ENCODE results near the gene IQCK. TPM values are rescaled to one million over a fixed set of nuclear protein-coding genes. Genes with fewer than 3 reads are reported as not detected.

Gene IQCK
- total and polyA plus RNA-seq, 5 donors, result 5.1 to 8.3 (median 6.2) TPM

DNA sequence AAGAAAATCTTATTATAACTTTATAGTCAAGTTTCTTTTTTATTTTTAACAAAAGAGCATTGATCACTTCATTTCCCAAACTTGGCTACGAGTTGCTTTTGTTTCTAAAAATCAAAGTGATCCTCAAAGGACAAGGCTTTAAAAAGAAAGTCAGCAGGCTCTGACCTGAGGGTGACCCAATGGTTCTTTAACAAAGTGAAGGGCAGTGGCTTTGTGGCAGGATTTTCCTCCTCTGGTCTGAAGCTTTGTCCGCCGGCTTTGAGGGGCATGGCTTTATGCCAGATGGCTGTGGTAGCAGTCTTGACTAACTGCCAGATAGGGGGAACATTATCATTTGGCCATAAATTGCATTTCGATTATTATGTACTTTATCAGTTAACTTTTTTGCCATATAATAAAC lies 28.5 kb downstream of the IQCK start:
- DNase-seq (no peak), ATAC-seq (no peak)
- 28% methylated on average over 4 of the region's 4 CpGs for WGBS
- intact Hi-C loops (cut with DNase I), result no loop called here
- H3K9me3 ChIP-seq (ENCODE audit: control insufficient read depth, low read length), result no peaks in the 10 kb centered on the region
- no peak overlapping the region for H3K4me3 ChIP-seq (ENCODE audit: low read length)
- H3K27me3 ChIP-seq (ENCODE audit: control insufficient read depth, insufficient read depth), result no peaks in the 10 kb centered on the region
- H3K27ac ChIP-seq (ENCODE audit: low read length), result no peak overlapping the region
- H3K4me1 ChIP-seq (ENCODE audit: control insufficient read depth, insufficient read depth, low read length), result peaks cover 2% of the 10 kb centered on the region

DNA sequence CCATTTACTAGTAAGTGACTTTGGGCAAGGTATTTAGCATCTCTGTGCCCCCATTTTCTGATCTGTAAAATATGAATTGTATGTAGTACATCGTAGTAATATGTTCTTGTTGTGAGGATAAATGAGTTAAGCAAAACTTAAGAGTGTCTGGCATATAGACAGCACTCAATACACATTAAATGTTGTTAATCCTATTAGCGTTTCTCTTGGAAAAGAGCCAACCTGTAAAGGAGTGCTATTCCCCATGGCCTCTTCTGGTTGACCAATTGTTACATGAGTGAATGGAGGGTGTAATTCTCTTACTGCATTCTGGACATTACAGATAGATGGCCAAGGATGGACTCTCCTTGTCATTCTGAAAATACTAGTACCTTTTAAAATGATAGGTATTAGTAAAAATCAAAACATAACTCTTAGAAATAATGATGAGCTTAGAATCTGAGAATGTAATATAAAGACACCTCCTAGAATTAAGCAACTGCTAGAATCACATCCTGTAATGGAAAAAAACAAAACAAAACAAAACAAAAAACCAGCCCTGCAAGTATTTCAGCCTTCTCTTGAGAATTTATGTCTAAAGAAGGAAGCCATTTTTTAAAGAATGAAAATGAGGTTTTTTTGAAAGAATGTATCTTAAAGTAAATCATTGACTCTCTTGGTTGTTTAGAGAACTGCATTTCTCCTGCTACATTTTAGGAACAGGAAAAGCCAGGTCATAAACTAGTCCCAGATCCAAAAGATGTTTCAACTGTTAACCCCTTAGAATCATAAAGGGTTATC lies 30.5 kb downstream of the IQCK start:
- intact Hi-C loops (cut with DNase I), result no loop called here
- H3K9me3 ChIP-seq (ENCODE audit: control insufficient read depth, low read length), result no peaks in the 10 kb centered on the region
- peaks cover 2% of the 10 kb centered on the region for H3K4me1 ChIP-seq (ENCODE audit: control insufficient read depth, insufficient read depth, low read length)
- 51% methylated on average over 2 of the region's 2 CpGs for WGBS
- H3K27ac ChIP-seq (ENCODE audit: low read length), result no peak overlapping the region
- DNase-seq (no peak), ATAC-seq (no peak)
- H3K4me3 ChIP-seq (ENCODE audit: low read length), result no peak overlapping the region
- no peaks in the 10 kb centered on the region for H3K27me3 ChIP-seq (ENCODE audit: control insufficient read depth, insufficient read depth)

DNA sequence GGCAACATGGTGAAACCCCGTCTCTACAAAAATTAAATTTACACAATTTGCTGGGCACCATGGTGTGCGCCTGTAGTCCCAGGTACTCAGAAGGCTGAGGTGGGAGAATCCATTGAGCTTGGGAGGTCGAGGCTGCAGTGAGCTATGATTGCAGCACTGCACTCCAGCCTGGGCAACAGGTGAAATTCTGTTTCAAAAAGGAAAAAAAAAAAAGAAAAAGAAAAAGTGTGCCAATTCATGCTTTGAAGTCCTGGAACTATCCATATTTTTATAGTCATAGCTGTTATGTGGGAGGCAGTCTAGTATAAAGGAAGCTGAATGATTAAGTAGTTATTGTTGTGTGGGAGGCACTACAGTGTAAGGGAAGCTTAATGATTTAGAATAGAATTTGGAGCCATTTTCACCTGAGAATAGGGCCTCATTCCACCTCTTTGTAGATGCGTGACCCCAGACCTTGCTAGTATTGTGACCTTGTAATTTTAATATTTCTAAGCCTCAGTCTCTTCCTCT lies 31.6 kb downstream of the IQCK start:
- ATAC-seq, result no peak
- Histone ChIP-seq H3K27me3 (ENCODE audit: control insufficient read depth, insufficient read depth) (no peaks in the 10 kb centered on the region), H3K4me3 (ENCODE audit: low read length) (no peak overlapping the region), H3K4me1 (ENCODE audit: control insufficient read depth, insufficient read depth, low read length) (peaks cover 6% of the 10 kb centered on the region), H3K27ac (ENCODE audit: low read length) (no peak overlapping the region), H3K9me3 (ENCODE audit: control insufficient read depth, low read length) (no peaks in the 10 kb centered on the region)
- WGBS, result 91% methylated on average over 4 of the region's 4 CpGs
- DNase-seq, result no peak
- intact Hi-C loops (cut with DNase I), result no loop called here

DNA sequence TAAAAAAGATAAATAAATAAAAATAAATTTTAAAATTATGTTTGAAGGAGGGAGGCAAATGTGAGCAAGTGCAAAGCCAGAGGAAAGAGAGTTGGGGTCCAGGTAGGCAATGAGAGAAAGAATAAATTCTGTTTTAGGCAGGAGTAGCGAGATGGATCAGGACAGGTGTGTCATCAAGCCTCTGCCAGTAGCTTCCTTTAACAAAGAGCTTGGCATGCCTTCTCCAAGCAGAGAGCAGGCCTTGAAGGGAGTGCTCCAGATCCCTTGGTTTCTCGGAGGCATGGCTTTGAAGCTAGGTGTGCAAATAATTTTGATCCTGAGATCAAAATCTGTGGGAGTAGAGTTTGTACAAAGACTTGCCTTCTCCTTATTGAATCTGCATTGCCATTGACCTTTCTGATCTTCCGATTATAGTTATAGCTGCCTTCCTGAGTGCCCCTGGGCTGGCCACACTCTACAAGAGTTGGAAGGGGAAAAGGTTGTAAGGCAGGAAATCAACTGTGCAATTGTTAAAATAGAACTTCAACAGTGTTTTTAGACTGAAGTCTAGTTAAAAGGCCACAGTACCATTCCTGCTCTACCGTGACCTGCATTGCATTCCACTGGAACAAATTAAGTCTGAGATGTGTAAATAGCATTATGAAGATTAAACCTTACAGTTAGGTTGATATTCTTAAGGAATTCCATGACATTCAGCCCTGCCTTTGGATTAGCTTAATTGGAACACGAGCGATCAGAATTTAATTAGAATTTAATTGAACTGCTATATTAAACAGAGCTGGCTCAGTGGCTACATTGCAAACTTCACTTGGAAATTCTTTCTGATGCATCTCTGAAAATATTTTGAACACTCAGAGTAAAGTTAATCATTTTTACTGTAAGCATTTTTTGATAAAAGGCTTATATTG lies 33.7 kb downstream of the IQCK start:
- ATAC-seq (no peak), DNase-seq (no peak)
- Histone ChIP-seq H3K4me3 (ENCODE audit: low read length) (no peak overlapping the region), H3K27me3 (ENCODE audit: control insufficient read depth, insufficient read depth) (no peaks in the 10 kb centered on the region), H3K4me1 (ENCODE audit: control insufficient read depth, insufficient read depth, low read length) (peaks cover 10% of the 10 kb centered on the region), H3K9me3 (ENCODE audit: control insufficient read depth, low read length) (no peaks in the 10 kb centered on the region), H3K27ac (ENCODE audit: low read length) (no peak overlapping the region)
- intact Hi-C loops (cut with DNase I), result no loop called here
- 74% methylated on average over 6 of the region's 6 CpGs for WGBS

GRCh38 chr16:19753815-19754643 lies 36.0 kb downstream of the IQCK start:
- peaks cover 8% of the 10 kb centered on the region for H3K4me1 ChIP-seq (ENCODE audit: control insufficient read depth, insufficient read depth, low read length)
- peak overlapping the region; percentile 90 for H3K27ac ChIP-seq (ENCODE audit: low read length)
- peak; percentile 75 to 89 for ATAC-seq

GRCh38 chr16:19754644-19755036 lies 36.6 kb downstream of the IQCK start:
- H3K27ac ChIP-seq (ENCODE audit: low read length), result no peak overlapping the region
- intact Hi-C loops (cut with DNase I), result no loop called here
- WGBS, result 62% methylated on average over 1 of the region's 1 CpG
- peak in 1 of 2 donors; percentile 60 for ATAC-seq
- no peak for DNase-seq
- H3K27me3 ChIP-seq (ENCODE audit: control insufficient read depth, insufficient read depth), result no peaks in the 10 kb centered on the region
- no peaks in the 10 kb centered on the region for H3K9me3 ChIP-seq (ENCODE audit: control insufficient read depth, low read length)
- H3K4me1 ChIP-seq (ENCODE audit: control insufficient read depth, insufficient read depth, low read length), result peaks cover 8% of the 10 kb centered on the region
- no peak overlapping the region for H3K4me3 ChIP-seq (ENCODE audit: low read length)

More at GRCh38 chr16:19753815-19754643, 36.0 kb downstream of the IQCK start:
- H3K9me3 ChIP-seq (ENCODE audit: control insufficient read depth, low read length), result no peaks in the 10 kb centered on the region
- no peak for DNase-seq
- 47% methylated on average over 12 of the region's 12 CpGs for WGBS
- H3K27me3 ChIP-seq (ENCODE audit: control insufficient read depth, insufficient read depth), result no peaks in the 10 kb centered on the region
- intact Hi-C loops (cut with DNase I), result no loop called here
- no peak overlapping the region for H3K4me3 ChIP-seq (ENCODE audit: low read length)

GRCh38 chr16:19755268-19755667 lies 37.2 kb downstream of the IQCK start:
- intact Hi-C loops (cut with DNase I), result no loop called here
- peaks cover 8% of the 10 kb centered on the region for H3K4me1 ChIP-seq (ENCODE audit: control insufficient read depth, insufficient read depth, low read length)
- ATAC-seq, result no peak
- no peaks in the 10 kb centered on the region for H3K27me3 ChIP-seq (ENCODE audit: control insufficient read depth, insufficient read depth)
- H3K9me3 ChIP-seq (ENCODE audit: control insufficient read depth, low read length), result no peaks in the 10 kb centered on the region
- H3K27ac ChIP-seq (ENCODE audit: low read length), result peak overlapping the region; percentile 71
- DNase-seq, result no peak
- H3K4me3 ChIP-seq (ENCODE audit: low read length), result no peak overlapping the region
- WGBS, result 95% methylated on average over 3 of the region's 3 CpGs

GRCh38 chr16:19757026-19757425 lies 39.0 kb downstream of the IQCK start:
- no peak overlapping the region for H3K4me3 ChIP-seq (ENCODE audit: low read length)
- H3K27me3 ChIP-seq (ENCODE audit: control insufficient read depth, insufficient read depth), result no peaks in the 10 kb centered on the region
- intact Hi-C loops (cut with DNase I), result no loop called here
- H3K9me3 ChIP-seq (ENCODE audit: control insufficient read depth, low read length), result no peaks in the 10 kb centered on the region
- H3K27ac ChIP-seq (ENCODE audit: low read length), result no peak overlapping the region
- ATAC-seq, result no peak
- no peak for DNase-seq
- H3K4me1 ChIP-seq (ENCODE audit: control insufficient read depth, insufficient read depth, low read length), result peaks cover 8% of the 10 kb centered on the region
- WGBS, result 84% methylated on average over 5 of the region's 5 CpGs

DNA sequence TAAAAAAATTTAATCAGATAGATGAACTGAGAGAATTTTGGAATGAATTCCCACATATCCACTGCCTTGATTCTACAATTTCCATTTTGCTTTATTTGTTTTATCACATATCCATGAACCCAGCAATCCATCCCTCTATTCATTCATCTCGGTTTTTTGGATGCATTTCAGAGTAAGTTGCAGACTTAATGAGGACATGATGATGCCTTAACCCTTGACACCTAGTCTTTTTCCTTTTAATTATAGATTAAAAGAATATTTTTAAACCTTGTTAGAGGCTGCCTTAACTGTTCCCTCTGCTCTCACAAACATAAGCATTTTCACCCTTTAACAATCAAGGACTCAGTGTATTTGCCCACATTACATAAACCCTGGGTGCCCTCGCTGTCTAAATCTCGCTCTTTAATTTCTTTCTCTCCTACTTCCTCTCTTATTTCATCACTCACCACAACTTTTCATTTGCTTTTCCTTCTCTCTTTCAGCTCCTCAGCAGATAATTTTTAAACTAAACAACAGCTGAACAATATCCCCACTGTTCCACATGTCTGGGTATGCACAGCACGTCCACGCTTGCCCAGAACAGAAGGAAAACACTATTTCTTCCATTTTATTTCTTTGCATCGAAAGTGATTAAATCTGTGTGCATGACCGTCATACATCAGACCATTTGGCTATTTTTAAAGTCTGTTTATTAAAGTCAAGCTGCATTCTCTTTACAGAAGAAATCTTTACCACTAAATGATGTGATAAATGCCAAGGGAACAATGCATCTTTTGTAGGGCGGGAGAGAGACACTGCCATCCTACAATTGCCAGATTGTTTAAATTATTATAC lies 39.9 kb downstream of the IQCK start:
- Histone ChIP-seq H3K9me3 (ENCODE audit: control insufficient read depth, low read length) (no peaks in the 10 kb centered on the region), H3K27me3 (ENCODE audit: control insufficient read depth, insufficient read depth) (no peaks in the 10 kb centered on the region), H3K27ac (ENCODE audit: low read length) (no peak overlapping the region), H3K4me3 (ENCODE audit: low read length) (no peak overlapping the region), H3K4me1 (ENCODE audit: control insufficient read depth, insufficient read depth, low read length) (peaks cover 8% of the 10 kb centered on the region)
- no peak for DNase-seq
- peak in 1 of 2 donors; percentile 16 for ATAC-seq
- 58% methylated on average over 8 of the region's 8 CpGs for WGBS
- intact Hi-C loops (cut with DNase I), result no loop called here

Measured in right cardiac atrium (tissue), 5 donors.